Mesodermal cell (in vitro differentiated cells): ENCODE results near the gene KIF22.

ENCODE experiments used
- H3K27ac ChIP-seq: 2 replicates; pipeline ENCODE4 v1.7.0; 2013; ENCODE audit warnings: mild to moderate bottlenecking, low read depth, low read length, moderate library complexity; ENCODE audit not compliant: severe bottlenecking
- H3K36me3 ChIP-seq: 2 replicates; pipeline ENCODE4 v1.7.1; 2013; ENCODE audit warnings: mild to moderate bottlenecking, low read length, moderate library complexity; ENCODE audit not compliant: control insufficient read depth, insufficient read depth
- H3K4me1 ChIP-seq: one replicate; pipeline ENCODE4 v1.7.1; 2013; ENCODE audit warnings: mild to moderate bottlenecking, low read length; ENCODE audit not compliant: insufficient read depth, control insufficient read depth, poor library complexity, severe bottlenecking
- H3K4me3 ChIP-seq: 2 replicates; pipeline ENCODE4 v1.7.0; 2013; ENCODE audit warnings: low read length, control low read depth, mild to moderate bottlenecking; ENCODE audit not compliant: insufficient read depth, poor library complexity, severe bottlenecking; ENCODE audit errors: extremely low read depth
- H3K9me3 ChIP-seq: 2 replicates; pipeline ENCODE4 v1.7.1; 2013; ENCODE audit warnings: mild to moderate bottlenecking, low read length, moderate library complexity; ENCODE audit not compliant: control insufficient read depth
- WGBS, 2 experiments: methylation state at CpG; one replicate each; pipeline ENCODE4 v1.1.5; 2013; ENCODE audit warnings: missing lambda C conversion rate in 2 of 2; ENCODE audit not compliant: insufficient coverage in 2 of 2; 5-methylcytosine and 5-hydroxymethylcytosine counted together

KIF22 gene

GRCh38 chr16:29844575-29845331 is 54.2 kb downstream of the KIF22 start:
- WGBS, 2 experiments = 94 to 95% methylated on average over 26 to 27 of the region's 28 CpGs
- H3K9me3 ChIP-seq = no peaks in the 10 kb centered on the region
- H3K4me3 ChIP-seq = no peak overlapping the region
- H3K36me3 ChIP-seq = no peaks in the 10 kb centered on the region
- peaks cover 6% of the 10 kb centered on the region for H3K4me1 ChIP-seq
- no peak overlapping the region for H3K27ac ChIP-seq

- Histone ChIP-seq H3K4me1 (peaks cover 8% of the 10 kb centered on the region), H3K36me3 (no peaks in the 10 kb centered on the region), H3K4me3 (no peak overlapping the region), H3K9me3 (no peaks in the 10 kb centered on the region), H3K27ac (no peak overlapping the region)
- WGBS, 2 experiments = 93 to 96% methylated on average over 12 to 18 of the region's 18 CpGs
These were observed 55.1 kb downstream of the KIF22 start for GRCh38 chr16:29845656-29846055.

DNA sequence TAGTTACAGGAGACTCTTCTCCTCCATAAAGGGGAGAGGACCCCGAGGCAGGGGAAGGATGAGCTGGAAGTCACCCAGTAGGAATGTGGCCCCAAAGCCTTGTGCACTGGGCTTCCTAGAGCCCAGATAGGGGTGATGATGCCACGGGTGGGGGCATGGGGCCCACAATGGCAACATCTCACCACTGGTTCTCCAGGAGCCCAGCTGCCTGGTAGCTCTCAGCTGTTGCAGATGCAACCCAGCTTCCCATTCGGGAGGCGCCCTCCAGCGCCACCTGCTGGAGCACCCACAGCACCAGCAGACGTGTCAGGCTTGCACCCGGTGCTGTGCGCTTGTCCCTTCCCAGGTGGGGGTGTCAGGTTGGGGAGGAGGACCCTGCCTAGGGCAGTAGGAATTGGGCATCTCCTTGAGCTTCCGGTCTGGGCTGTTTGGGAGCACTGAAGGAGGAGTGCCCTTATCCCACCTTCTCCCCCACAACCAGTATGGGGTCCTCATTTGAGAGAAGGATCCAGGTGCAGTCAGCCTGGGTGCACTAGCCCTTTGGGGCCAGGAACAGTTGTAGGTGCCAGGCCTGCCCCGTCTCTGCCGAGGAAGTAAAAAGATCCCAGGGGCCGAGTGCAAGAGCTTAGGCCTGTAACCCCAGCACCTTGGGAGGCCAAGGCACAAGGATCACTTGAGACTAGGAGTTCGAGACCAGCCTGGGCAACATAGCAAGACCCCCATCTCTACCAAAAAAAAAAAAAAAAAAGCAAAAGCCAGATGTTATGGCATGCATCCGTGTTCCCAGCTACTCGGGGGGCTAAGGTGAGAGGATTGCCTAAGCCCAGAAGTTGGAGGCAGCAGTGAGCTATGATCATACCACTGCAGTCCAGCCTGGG is 58.1 kb downstream of the KIF22 start:
- Histone ChIP-seq H3K4me1 (peaks cover 8% of the 10 kb centered on the region), H3K4me3 (no peak overlapping the region), H3K27ac (no peak overlapping the region), H3K9me3 (no peaks in the 10 kb centered on the region), H3K36me3 (no peaks in the 10 kb centered on the region)
- 46 to 56% methylated on average over 10 to 12 of the region's 15 CpGs for WGBS, 2 experiments

- H3K27ac ChIP-seq = peak overlapping the region; percentile 66
- H3K36me3 ChIP-seq = no peaks in the 10 kb centered on the region
- H3K4me3 ChIP-seq = no peak overlapping the region
- peaks cover 8% of the 10 kb centered on the region for H3K4me1 ChIP-seq
- WGBS, 2 experiments = 61 to 73% methylated on average over 2 to 4 of the region's 5 CpGs
- H3K9me3 ChIP-seq = no peaks in the 10 kb centered on the region
These were observed 59.0 kb downstream of the KIF22 start for GRCh38 chr16:29849505-29849904.

DNA sequence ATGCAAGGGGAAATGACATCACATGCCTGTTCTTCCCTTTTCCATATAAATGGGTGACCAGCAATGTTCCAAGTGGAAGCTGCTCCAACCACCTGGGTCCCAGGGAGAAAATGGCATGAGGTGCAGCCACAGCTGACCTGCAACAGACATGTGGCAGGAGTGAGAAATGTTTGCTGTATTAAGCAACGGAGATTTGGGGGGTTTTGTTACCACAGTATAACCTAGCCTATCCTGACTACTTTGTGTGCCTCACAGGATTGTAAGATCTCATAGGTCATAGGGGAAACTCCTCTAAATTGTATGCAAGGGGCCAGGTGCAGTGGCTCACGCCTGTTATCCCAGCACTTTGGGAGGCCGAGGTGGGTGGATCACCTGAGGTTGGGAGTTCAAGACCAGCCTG is 60.4 kb downstream of the KIF22 start:
- peaks cover 8% of the 10 kb centered on the region for H3K4me1 ChIP-seq
- no peaks in the 10 kb centered on the region for H3K36me3 ChIP-seq
- H3K4me3 ChIP-seq = no peak overlapping the region
- 90% methylated on average over 2 of the region's 3 CpGs for WGBS, 2 experiments
- no peak overlapping the region for H3K27ac ChIP-seq
- no peaks in the 10 kb centered on the region for H3K9me3 ChIP-seq

- WGBS, 2 experiments = 100% methylated on average over 1 of the region's 7 CpGs
- H3K4me1 ChIP-seq = peaks cover 8% of the 10 kb centered on the region
- no peak overlapping the region for H3K4me3 ChIP-seq
- no peaks in the 10 kb centered on the region for H3K9me3 ChIP-seq
- H3K36me3 ChIP-seq = no peaks in the 10 kb centered on the region
- H3K27ac ChIP-seq = no peak overlapping the region
These were observed 62.1 kb downstream of the KIF22 start for GRCh38 chr16:29852654-29853053.

DNA sequence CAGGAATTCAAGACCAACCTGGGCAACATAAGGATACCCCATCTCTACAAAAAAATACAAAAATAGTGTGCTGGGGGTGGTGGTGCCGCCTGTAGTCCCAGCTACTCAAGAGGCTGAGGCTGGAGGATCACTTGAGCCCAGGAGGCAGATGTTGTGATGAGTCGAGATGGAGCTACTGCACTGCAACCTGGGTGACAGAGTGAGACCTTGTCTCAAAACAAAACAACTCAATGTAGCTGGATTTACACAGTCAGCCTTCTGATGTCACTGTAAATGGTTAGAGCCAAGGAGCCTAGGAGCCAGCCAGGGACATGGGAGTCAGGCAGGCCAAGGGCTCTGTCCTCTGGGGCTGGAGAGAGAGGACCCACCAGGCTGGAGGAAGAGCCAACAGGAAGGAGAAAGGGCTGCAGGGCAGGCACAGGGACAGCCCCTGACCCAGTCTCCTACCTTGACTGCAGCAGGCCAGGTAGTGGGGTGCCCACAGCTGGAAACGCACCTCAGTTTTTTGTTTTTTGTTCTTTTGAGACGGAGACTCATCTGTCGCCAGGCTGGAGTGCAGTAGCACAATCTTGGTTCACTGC is 64.1 kb downstream of the KIF22 start:
- peaks cover 4% of the 10 kb centered on the region for H3K4me1 ChIP-seq
- 83 to 95% methylated on average over 3 to 5 of the region's 5 CpGs for WGBS, 2 experiments
- H3K27ac ChIP-seq = no peak overlapping the region
- H3K9me3 ChIP-seq = no peaks in the 10 kb centered on the region
- H3K4me3 ChIP-seq = no peak overlapping the region
- H3K36me3 ChIP-seq = peaks cover 16% of the 10 kb centered on the region
